H1 (cell line): ENCODE results near the gene ARL14.

Experiments
- CHD1 ChIP-seq: IDR thresholded peaks from 2 replicates; pipeline ENCODE4 v1.6.1; 2012; ENCODE audit warnings: low read depth, low read length, improper control_type of control experiment
- CTCF ChIP-seq, 3 experiments: IDR thresholded peaks; 1 replicate in 2 of 3; 2 replicates in 1 of 3; pipeline versions ENCODE4 v1.5.1 to v1.6.1; 2011; ENCODE audit warnings: low read length in 3 of 3, mild to moderate bottlenecking in 3 of 3, inconsistent platforms in 2 of 3, low read depth in 1 of 3, moderate library complexity in 1 of 3; ENCODE audit not compliant: insufficient read depth in 1 of 3; ENCODE audit errors: control extremely low read depth in 1 of 3
- EZH2 ChIP-seq: fragments of 200-600 bp; sonication (generic); IDR thresholded peaks from 2 replicates; pipeline ENCODE4 v1.7.1; 2012; ENCODE audit warnings: low read depth, mild to moderate bottlenecking, moderate library complexity, low read length, inconsistent platforms; ENCODE audit not compliant: severe bottlenecking
- JUN ChIP-seq: IDR thresholded peaks from 2 replicates; pipeline ENCODE4 v1.6.1; 2011; ENCODE audit warnings: low read depth, mild to moderate bottlenecking, improper control_type of control experiment, low read length
- RAD21 ChIP-seq, 2 experiments: IDR thresholded peaks in 1 of 2; conservative IDR thresholded peaks in 1 of 2; 2 replicates each; pipeline ENCODE4 v1.6.1; 2011; ENCODE audit warnings: low read depth in 2 of 2, low read length in 2 of 2, improper control_type of control experiment in 1 of 2, inconsistent platforms in 1 of 2, mild to moderate bottlenecking in 1 of 2, moderate library complexity in 1 of 2
- RFX5 ChIP-seq: IDR thresholded peaks from 2 replicates; pipeline ENCODE4 v1.6.1; 2011; ENCODE audit warnings: low read depth, low read length, improper control_type of control experiment, borderline replicate concordance
- TCF12 ChIP-seq: IDR thresholded peaks from 2 replicates; pipeline ENCODE4 v1.6.1; 2011; ENCODE audit warnings: low read depth, mild to moderate bottlenecking, low read length
- TF ChIP-seq, protein P1 (sequence below): IDR thresholded peaks from 2 replicates; pipeline ENCODE4 v1.6.1; 2011; ENCODE audit warnings: low read length, improper control_type of control experiment

GRCh38 chr3:160649596-160649995, 27.4 kb upstream of the ARL14 start:
- TF ChIP-seq, protein P1, sequence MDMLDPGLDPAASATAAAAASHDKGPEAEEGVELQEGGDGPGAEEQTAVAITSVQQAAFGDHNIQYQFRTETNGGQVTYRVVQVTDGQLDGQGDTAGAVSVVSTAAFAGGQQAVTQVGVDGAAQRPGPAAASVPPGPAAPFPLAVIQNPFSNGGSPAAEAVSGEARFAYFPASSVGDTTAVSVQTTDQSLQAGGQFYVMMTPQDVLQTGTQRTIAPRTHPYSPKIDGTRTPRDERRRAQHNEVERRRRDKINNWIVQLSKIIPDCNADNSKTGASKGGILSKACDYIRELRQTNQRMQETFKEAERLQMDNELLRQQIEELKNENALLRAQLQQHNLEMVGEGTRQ: no peak
- TF ChIP-seq CHD1 (no peak), EZH2 (no peak), JUN (no peak), CTCF (IDR thresholded peaks at IDR 0.05; ENCODE audit: control extremely low read depth in 1 of 3, insufficient read depth in 1 of 3, low read depth in 1 of 3, low read length in 3 of 3) (no peak), TCF12 (no peak), RAD21 (IDR thresholded peaks at IDR 0.05 in 1 of 2, conservative IDR thresholded peaks at IDR 0.05 in 1 of 2; ENCODE audit: low read depth in 2 of 2, low read length in 2 of 2) (no peak), RFX5 (no peak)
